ENCODE results near the gene SOX6. TPM values are rescaled to one million over a fixed set of nuclear protein-coding genes. Genes with fewer than 3 reads are reported as not detected.

Gene SOX6
- total RNA-seq, 2 experiments from 2014 or later, result 0.36 TPM; not detected in 1

- Mint-ChIP-seq H3K27ac (no peak overlapping the region), H3K4me1 (ENCODE audit: low read depth) (no peaks in the 10 kb centered on the region), H3K9me3 (peaks cover 2% of the 10 kb centered on the region), H3K36me3 (ENCODE audit: low read depth) (no peaks in the 10 kb centered on the region), H3K27me3 (no peaks in the 10 kb centered on the region), H3K4me3 (no peak overlapping the region)
- ChIA-PET POLR2A (no interaction called here), CTCF (no interaction called here)
- TF ChIP-seq, protein P1, sequence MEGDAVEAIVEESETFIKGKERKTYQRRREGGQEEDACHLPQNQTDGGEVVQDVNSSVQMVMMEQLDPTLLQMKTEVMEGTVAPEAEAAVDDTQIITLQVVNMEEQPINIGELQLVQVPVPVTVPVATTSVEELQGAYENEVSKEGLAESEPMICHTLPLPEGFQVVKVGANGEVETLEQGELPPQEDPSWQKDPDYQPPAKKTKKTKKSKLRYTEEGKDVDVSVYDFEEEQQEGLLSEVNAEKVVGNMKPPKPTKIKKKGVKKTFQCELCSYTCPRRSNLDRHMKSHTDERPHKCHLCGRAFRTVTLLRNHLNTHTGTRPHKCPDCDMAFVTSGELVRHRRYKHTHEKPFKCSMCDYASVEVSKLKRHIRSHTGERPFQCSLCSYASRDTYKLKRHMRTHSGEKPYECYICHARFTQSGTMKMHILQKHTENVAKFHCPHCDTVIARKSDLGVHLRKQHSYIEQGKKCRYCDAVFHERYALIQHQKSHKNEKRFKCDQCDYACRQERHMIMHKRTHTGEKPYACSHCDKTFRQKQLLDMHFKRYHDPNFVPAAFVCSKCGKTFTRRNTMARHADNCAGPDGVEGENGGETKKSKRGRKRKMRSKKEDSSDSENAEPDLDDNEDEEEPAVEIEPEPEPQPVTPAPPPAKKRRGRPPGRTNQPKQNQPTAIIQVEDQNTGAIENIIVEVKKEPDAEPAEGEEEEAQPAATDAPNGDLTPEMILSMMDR (IDR thresholded peaks at IDR 0.05), result no peak
- no peak for ATAC-seq
- no peak for DNase-seq
- intact Hi-C loops (cut with micrococcal nuclease), result no loop called here
Measured at GRCh38 chr11:16173798-16174197, 182.5 kb downstream of the SOX6 start.

GRCh38 chr11:16171882-16172281, 184.5 kb downstream of the SOX6 start:
- H3K27me3 Mint-ChIP-seq, result no peaks in the 10 kb centered on the region
- no peaks in the 10 kb centered on the region for H3K4me1 Mint-ChIP-seq (ENCODE audit: low read depth)
- H3K9me3 Mint-ChIP-seq, result peaks cover 2% of the 10 kb centered on the region
- H3K4me3 Mint-ChIP-seq, result no peak overlapping the region
- DNase-seq, result no peak
- TF ChIP-seq, protein P1 (IDR thresholded peaks at IDR 0.05), result no peak
- ChIA-PET POLR2A (no interaction called here), CTCF (no interaction called here)
- intact Hi-C loops (cut with micrococcal nuclease), result no loop called here
- ATAC-seq, result no peak
- H3K36me3 Mint-ChIP-seq (ENCODE audit: low read depth), result no peaks in the 10 kb centered on the region
- no peak overlapping the region for H3K27ac Mint-ChIP-seq

DNA sequence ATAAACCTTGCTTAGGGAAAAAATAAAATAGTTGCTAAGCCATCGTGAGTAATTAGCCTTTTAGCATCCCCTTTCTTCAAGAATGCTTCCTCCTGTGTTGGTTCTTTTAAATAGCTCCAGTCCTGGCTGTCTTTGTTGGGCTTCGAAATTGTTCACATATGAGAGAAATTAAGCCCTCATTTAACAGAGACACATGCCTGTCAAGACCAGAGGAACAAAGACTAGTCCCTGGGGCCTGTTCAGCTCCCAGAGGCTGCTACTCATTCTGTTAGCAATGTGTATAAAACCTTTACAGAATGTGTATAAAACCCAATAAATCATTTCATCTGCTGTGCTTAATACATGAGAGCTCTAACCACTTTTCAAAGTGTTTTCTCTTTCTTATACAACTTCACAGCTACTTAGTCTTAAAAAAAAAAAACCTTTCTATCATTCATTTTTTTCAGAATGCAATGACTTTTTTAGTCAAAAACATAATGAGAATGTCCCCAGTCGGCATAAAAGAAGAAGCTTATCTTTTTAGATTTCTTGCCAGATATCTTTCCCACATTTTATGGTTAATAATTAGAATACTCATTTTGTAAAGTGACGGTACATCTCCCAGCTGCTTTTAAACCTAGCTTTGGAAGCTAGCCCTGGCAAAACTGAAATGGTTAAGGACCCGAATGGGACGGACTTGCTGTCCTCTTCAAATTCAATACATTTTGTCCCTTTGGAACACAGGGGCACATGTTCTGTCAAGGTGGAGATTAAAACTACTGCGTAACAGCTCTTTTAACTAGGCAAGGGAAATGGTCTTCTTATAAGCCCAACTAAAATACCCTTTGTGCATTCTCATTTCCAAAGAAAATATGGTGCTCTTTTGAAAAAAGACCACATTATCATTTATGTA, 186.1 kb downstream of the SOX6 start:
- ChIA-PET CTCF (no interaction called here), POLR2A (no interaction called here)
- DNase-seq (no peak), ATAC-seq (no peak)
- Mint-ChIP-seq H3K27me3 (no peaks in the 10 kb centered on the region), H3K4me3 (no peak overlapping the region), H3K36me3 (ENCODE audit: low read depth) (no peaks in the 10 kb centered on the region), H3K9me3 (peaks cover 2% of the 10 kb centered on the region), H3K4me1 (ENCODE audit: low read depth) (no peaks in the 10 kb centered on the region), H3K27ac (no peak overlapping the region)
- intact Hi-C loops (cut with micrococcal nuclease), result no loop called here
- TF ChIP-seq, protein P1 (IDR thresholded peaks at IDR 0.05), result no peak

DNA sequence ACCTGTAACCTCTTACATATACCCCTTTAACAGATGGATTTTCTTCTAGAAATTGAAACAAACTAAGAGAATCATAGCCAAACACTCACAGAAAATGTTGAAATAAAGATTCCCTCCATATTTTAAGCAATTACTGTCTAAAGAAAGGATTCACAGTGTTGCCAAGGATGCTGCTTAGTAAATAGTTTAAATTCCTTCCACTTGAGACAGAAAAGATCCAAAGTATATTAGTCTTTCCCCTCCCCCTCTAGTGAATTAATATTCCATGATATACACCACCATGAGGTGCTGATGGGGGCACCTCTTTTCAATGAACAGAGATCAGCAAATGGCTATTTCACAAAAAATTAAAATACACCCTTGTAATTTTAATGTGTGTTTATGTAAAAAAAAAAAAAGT, 186.8 kb downstream of the SOX6 start:
- Mint-ChIP-seq H3K27ac (no peak overlapping the region), H3K4me3 (no peak overlapping the region), H3K27me3 (no peaks in the 10 kb centered on the region), H3K4me1 (ENCODE audit: low read depth) (no peaks in the 10 kb centered on the region), H3K36me3 (ENCODE audit: low read depth) (no peaks in the 10 kb centered on the region), H3K9me3 (peaks cover 2% of the 10 kb centered on the region)
- no peak for ATAC-seq
- CTCF ChIA-PET, result no interaction called here
- TF ChIP-seq, protein P1 (IDR thresholded peaks at IDR 0.05), result no peak
- POLR2A ChIA-PET, result no interaction called here
- intact Hi-C loops (cut with micrococcal nuclease), result no loop called here
- DNase-seq, result no peak

DNA sequence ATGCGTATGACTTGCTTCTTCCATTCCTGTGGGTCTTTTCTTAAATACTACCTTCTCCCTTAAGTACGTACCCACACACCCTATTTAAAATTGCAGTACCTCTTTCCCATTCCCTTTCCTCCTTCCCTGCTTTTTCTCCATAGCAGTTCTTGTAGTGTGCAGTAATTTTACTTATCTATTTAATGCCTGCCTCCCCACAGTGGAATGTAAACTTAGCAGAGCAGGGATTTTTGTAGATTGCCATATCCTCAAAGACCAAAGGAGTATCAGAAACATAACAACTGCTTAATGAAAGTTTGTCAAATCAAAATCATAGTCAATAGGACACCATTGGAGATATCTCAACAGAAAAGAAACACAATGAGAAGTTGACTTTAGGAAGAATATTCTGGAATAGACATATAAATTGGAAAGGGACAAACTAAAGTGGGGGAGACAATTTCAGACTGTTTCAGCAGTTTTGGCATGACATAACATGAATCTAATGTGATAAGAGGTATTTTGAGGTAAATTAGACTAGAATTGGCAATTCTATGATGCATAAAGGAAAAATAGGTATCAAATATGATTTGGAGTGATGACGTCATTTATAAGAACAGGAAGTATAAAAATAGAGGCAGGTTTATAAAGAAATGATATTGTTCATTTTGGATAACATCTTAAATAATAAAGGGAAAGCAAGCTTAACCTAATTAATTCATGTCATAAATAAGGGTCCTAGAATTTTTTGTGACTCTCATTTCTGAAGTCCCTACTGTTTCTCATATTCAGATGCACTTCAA, 188.4 kb downstream of the SOX6 start:
- intact Hi-C loops (cut with micrococcal nuclease), result no loop called here
- ATAC-seq, result no peak
- Mint-ChIP-seq H3K9me3 (peaks cover 2% of the 10 kb centered on the region), H3K4me3 (no peak overlapping the region), H3K4me1 (ENCODE audit: low read depth) (no peaks in the 10 kb centered on the region), H3K27ac (no peak overlapping the region), H3K27me3 (no peaks in the 10 kb centered on the region), H3K36me3 (ENCODE audit: low read depth) (no peaks in the 10 kb centered on the region)
- DNase-seq, result no peak
- ChIA-PET CTCF (no interaction called here), POLR2A (no interaction called here)
- TF ChIP-seq, protein P1 (IDR thresholded peaks at IDR 0.05), result no peak
